HepG2 (cell line): Measurements from ENCODE around the gene CAMK2N2. TPM values are rescaled to one million over a fixed set of nuclear protein-coding genes. Genes with fewer than 3 reads are reported as not detected.

ENCODE experiments used
- CEBPG ChIP-seq: IDR thresholded peaks from 2 replicates; pipeline ENCODE4 v1.6.1; 2016
- EEA1 ChIP-seq: sonication (generic); formaldehyde crosslinking; IDR thresholded peaks from 2 replicates; pipeline ENCODE4 v1.5.1; 2020; ENCODE audit warnings: mild to moderate bottlenecking, missing genetic modification reagents, borderline replicate concordance
- ERF ChIP-seq: IDR thresholded peaks from 2 replicates; pipeline ENCODE4 v1.6.1; 2018; ENCODE audit warnings: missing biosample characterization, missing genetic modification reagents
- FIP1L1 ChIP-seq: fragments of 200-400 bp; formaldehyde crosslinking; IDR thresholded peaks from 2 replicates; pipeline ENCODE4 v1.6.1; 2018; ENCODE audit warnings: low read depth, mild to moderate bottlenecking, low read length, moderate library complexity, borderline replicate concordance; ENCODE audit not compliant: insufficient read depth
- FOXK2 ChIP-seq: fragments of 450-650 bp; IDR thresholded peaks from 2 replicates; pipeline ENCODE4 v1.6.1; 2016
- MAFG ChIP-seq: sonication (generic); formaldehyde crosslinking; IDR thresholded peaks from 2 replicates; pipeline ENCODE4 v1.5.1; 2020; ENCODE audit warnings: mild to moderate bottlenecking, missing genetic modification reagents
- NR2F1 ChIP-seq, 2 experiments: fragments of 450-650 bp in 1 of 2; formaldehyde crosslinking in 1 of 2; IDR thresholded peaks; 2 replicates each; pipeline versions ENCODE4 v1.5.0 to v1.6.1; 2016 to 2020; ENCODE audit warnings: mild to moderate bottlenecking in 1 of 2, missing compliant biosample characterization in 1 of 2, missing genetic modification reagents in 1 of 2, moderate library complexity in 1 of 2
- PRPF4 ChIP-seq: fragments of 200-400 bp; formaldehyde crosslinking; IDR thresholded peaks from 2 replicates; pipeline ENCODE4 v1.6.1; 2016; ENCODE audit warnings: low read length, low read depth; ENCODE audit not compliant: poor library complexity, severe bottlenecking
- SNAI1 ChIP-seq: sonication (generic); formaldehyde crosslinking; IDR thresholded peaks from 2 replicates; pipeline ENCODE4 v1.5.0; 2020; ENCODE audit warnings: mild to moderate bottlenecking, missing genetic modification reagents, borderline replicate concordance
- SRSF4 ChIP-seq: fragments of 200-400 bp; formaldehyde crosslinking; IDR thresholded peaks from one replicate; pipeline ENCODE4 v1.6.1; 2018; ENCODE audit warnings: mild to moderate bottlenecking, low read depth, low read length, moderate library complexity; ENCODE audit not compliant: poor library complexity, severe bottlenecking
- ZBTB7A ChIP-seq: sonication (generic); formaldehyde crosslinking; IDR thresholded peaks from 2 replicates; pipeline ENCODE4 v1.8.0; 2022; ENCODE audit warnings: mild to moderate bottlenecking, missing genetic modification reagents
- ZFP62 ChIP-seq: sonication (generic); formaldehyde crosslinking; IDR thresholded peaks from 2 replicates; pipeline ENCODE4 v1.4.0; 2020; ENCODE audit warnings: missing genetic modification reagents
- ZFX ChIP-seq: sonication (generic); formaldehyde crosslinking; IDR thresholded peaks from 2 replicates; pipeline ENCODE4 v1.4.0; 2020; ENCODE audit warnings: mild to moderate bottlenecking, low read depth, missing genetic modification reagents, moderate library complexity
- ZNF138 ChIP-seq: sonication (generic); formaldehyde crosslinking; IDR thresholded peaks from 2 replicates; pipeline ENCODE4 v1.5.0; 2020; ENCODE audit warnings: mild to moderate bottlenecking, low read depth, missing genetic modification reagents
- ZNF781 ChIP-seq: sonication (generic); formaldehyde crosslinking; IDR thresholded peaks from 2 replicates; pipeline ENCODE4 v1.5.1; 2020; ENCODE audit warnings: borderline replicate concordance, mild to moderate bottlenecking, missing genetic modification reagents; ENCODE audit errors: not compliant biosample characterization
- polyA plus RNA-seq, 8 experiments: library from polyadenylated mRNA; depleted of rRNA in 3 of 8; stranded (reverse) in 7 of 8; unstranded in 1 of 8; fragments of >200 nt; fragmentation: Illumina TruSeq in 4 of 8; extraction: Trizol in 4 of 8; gene quantifications; 2 replicates each; pipeline versions ENCODE4 v1.2.1 to v1.2.3, GENCODE V29; 2011 to 2016; ENCODE audit warnings: low read depth in 4 of 8, missing spikeins in 1 of 8, mixed read lengths in 1 of 8; ENCODE audit not compliant: insufficient read depth in 1 of 8
- total RNA-seq, 5 experiments: library from RNA; depleted of rRNA; stranded (reverse); fragments of >200 nt; fragmentation: Illumina TruSeq; extraction: Trizol; gene quantifications; 2 replicates each; pipeline ENCODE4 v1.2.3, GENCODE V29; 2016; ENCODE audit warnings: low read depth in 1 of 5
- TF ChIP-seq, protein P1 (sequence below): sonication (generic); formaldehyde crosslinking; IDR thresholded peaks from 2 replicates; pipeline ENCODE4 v1.4.0; 2020; ENCODE audit warnings: missing genetic modification reagents, mild to moderate bottlenecking, borderline replicate concordance
- TF ChIP-seq, protein P2 (sequence below): IDR thresholded peaks from 2 replicates; pipeline ENCODE4 v1.4.0; 2020; ENCODE audit warnings: mild to moderate bottlenecking, missing genetic modification reagents
- TF ChIP-seq, protein P3 (sequence below): sonication (generic); formaldehyde crosslinking; IDR thresholded peaks from 2 replicates; pipeline ENCODE4 v1.4.0; 2020; ENCODE audit warnings: missing genetic modification reagents, borderline replicate concordance

Gene CAMK2N2
- total and polyA plus RNA-seq, 2 of the 13 experiments (the other 11 are each of a cell fraction or from before 2014, with no cell fraction given): 0.12 to 0.27 TPM

DNA sequence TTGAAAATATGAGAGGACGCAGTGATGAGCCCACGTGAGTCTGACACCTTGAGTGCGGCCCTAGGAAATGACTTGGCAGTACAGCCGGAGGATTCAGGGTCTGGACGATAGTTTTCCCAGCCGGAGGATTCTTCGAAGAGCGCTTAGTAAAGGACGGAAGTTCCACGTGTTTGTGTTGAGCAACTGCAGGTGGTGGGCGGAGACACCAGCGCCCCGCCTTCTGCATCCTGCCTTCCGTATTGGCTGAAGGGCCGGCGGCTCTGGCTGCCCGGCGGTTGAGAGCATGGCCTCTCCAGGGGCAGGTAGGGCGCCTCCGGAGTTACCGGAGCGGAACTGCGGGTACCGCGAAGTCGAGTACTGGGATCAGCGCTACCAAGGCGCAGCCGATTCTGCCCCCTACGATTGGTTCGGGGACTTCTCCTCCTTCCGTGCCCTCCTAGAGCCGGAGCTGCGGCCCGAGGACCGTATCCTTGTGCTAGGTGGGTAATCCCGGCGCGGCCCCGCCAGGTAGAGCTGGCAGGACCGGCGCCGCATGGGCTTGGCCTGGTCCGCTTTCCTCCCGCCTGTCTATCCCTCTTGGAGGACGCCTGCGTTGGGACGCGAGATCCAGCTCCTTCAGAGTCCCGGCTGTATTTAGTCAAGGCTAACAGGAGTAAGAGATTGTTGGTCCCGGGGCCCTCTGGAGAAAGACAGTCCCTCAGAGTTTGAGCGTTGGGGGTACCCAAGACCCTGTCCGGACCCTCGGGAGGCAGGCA, 11.8 kb downstream of the CAMK2N2 start, which contains the start of gene EEF1AKMT4 (continued):
- TF ChIP-seq, protein P1, sequence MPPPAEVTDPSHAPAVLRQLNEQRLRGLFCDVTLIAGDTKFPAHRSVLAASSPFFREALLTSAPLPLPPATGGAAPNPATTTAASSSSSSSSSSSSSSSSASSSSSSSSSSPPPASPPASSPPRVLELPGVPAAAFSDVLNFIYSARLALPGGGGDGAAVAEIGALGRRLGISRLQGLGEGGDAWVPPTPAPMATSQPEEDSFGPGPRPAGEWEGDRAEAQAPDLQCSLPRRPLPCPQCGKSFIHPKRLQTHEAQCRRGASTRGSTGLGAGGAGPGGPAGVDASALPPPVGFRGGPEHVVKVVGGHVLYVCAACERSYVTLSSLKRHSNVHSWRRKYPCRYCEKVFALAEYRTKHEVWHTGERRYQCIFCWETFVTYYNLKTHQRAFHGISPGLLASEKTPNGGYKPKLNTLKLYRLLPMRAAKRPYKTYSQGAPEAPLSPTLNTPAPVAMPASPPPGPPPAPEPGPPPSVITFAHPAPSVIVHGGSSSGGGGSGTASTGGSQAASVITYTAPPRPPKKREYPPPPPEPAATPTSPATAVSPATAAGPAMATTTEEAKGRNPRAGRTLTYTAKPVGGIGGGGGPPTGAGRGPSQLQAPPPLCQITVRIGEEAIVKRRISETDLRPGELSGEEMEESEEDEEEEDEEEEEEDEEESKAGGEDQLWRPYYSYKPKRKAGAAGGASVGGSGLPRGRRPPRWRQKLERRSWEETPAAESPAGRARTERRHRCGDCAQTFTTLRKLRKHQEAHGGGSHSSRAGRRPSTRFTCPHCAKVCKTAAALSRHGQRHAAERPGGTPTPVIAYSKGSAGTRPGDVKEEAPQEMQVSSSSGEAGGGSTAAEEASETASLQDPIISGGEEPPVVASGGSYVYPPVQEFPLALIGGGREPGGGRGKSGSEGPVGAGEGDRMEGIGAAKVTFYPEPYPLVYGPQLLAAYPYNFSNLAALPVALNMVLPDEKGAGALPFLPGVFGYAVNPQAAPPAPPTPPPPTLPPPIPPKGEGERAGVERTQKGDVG: no peak
- peak; percentile 97 for TF ChIP-seq CEBPG (CRISPR knock-in tag)
- TF ChIP-seq MAFG (CRISPR knock-in tag): no peak
- TF ChIP-seq ZFX (CRISPR knock-in tag): peak; percentile 85
- TF ChIP-seq ZNF781 (CRISPR knock-in tag): no peak
- peak; percentile 49 for TF ChIP-seq ERF (CRISPR knock-in tag)
- no peak for TF ChIP-seq PRPF4
- TF ChIP-seq ZFP62 (CRISPR knock-in tag): no peak
- TF ChIP-seq, protein P2, sequence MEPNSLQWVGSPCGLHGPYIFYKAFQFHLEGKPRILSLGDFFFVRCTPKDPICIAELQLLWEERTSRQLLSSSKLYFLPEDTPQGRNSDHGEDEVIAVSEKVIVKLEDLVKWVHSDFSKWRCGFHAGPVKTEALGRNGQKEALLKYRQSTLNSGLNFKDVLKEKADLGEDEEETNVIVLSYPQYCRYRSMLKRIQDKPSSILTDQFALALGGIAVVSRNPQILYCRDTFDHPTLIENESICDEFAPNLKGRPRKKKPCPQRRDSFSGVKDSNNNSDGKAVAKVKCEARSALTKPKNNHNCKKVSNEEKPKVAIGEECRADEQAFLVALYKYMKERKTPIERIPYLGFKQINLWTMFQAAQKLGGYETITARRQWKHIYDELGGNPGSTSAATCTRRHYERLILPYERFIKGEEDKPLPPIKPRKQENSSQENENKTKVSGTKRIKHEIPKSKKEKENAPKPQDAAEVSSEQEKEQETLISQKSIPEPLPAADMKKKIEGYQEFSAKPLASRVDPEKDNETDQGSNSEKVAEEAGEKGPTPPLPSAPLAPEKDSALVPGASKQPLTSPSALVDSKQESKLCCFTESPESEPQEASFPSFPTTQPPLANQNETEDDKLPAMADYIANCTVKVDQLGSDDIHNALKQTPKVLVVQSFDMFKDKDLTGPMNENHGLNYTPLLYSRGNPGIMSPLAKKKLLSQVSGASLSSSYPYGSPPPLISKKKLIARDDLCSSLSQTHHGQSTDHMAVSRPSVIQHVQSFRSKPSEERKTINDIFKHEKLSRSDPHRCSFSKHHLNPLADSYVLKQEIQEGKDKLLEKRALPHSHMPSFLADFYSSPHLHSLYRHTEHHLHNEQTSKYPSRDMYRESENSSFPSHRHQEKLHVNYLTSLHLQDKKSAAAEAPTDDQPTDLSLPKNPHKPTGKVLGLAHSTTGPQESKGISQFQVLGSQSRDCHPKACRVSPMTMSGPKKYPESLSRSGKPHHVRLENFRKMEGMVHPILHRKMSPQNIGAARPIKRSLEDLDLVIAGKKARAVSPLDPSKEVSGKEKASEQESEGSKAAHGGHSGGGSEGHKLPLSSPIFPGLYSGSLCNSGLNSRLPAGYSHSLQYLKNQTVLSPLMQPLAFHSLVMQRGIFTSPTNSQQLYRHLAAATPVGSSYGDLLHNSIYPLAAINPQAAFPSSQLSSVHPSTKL (CRISPR knock-in tag): peak; percentile 28
- TF ChIP-seq SRSF4: no peak
- TF ChIP-seq NR2F1 (CRISPR knock-in tag; IDR thresholded peaks at IDR 0.05): no peak
- peak; percentile 75 for TF ChIP-seq FOXK2
- no peak for TF ChIP-seq ZNF138 (CRISPR knock-in tag)
- TF ChIP-seq SNAI1 (CRISPR knock-in tag): no peak
- peak; percentile 48; the same call in 1 of the 2 replicates for TF ChIP-seq EEA1
- TF ChIP-seq, protein P3, sequence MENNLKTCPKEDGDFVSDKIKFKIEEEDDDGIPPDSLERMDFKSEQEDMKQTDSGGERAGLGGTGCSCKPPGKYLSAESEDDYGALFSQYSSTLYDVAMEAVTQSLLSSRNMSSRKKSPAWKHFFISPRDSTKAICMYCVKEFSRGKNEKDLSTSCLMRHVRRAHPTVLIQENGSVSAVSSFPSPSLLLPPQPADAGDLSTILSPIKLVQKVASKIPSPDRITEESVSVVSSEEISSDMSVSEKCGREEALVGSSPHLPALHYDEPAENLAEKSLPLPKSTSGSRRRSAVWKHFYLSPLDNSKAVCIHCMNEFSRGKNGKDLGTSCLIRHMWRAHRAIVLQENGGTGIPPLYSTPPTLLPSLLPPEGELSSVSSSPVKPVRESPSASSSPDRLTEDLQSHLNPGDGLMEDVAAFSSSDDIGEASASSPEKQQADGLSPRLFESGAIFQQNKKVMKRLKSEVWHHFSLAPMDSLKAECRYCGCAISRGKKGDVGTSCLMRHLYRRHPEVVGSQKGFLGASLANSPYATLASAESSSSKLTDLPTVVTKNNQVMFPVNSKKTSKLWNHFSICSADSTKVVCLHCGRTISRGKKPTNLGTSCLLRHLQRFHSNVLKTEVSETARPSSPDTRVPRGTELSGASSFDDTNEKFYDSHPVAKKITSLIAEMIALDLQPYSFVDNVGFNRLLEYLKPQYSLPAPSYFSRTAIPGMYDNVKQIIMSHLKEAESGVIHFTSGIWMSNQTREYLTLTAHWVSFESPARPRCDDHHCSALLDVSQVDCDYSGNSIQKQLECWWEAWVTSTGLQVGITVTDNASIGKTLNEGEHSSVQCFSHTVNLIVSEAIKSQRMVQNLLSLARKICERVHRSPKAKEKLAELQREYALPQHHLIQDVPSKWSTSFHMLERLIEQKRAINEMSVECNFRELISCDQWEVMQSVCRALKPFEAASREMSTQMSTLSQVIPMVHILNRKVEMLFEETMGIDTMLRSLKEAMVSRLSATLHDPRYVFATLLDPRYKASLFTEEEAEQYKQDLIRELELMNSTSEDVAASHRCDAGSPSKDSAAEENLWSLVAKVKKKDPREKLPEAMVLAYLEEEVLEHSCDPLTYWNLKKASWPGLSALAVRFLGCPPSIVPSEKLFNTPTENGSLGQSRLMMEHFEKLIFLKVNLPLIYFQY (CRISPR knock-in tag): peak; percentile 23; the same call in 1 of the 2 replicates
- TF ChIP-seq FIP1L1: no peak
- no peak for TF ChIP-seq ZBTB7A (CRISPR knock-in tag)
